Measurements from ENCODE around the gene STX18.
"Not testable (repeated sequence)": the region's sequence is repeated elsewhere in the genome, so short reads cannot be mapped to it uniquely, and the experiment has no call there.

The STX18 gene

GRCh38 chr4:4472344-4472958 lies 69.4 kb downstream of the STX18 start:
- DNase-seq (ENCODE audit: low read depth), result no peak
- TF ChIP-seq CTCF (IDR thresholded peaks at IDR 0.05; ENCODE audit: low read depth, low read length, missing control alignments), result no peak
- H3K4me3 ChIP-seq (ENCODE audit: low read depth, low read length), result no peak overlapping the region

GRCh38 chr4:4471195-4471594 lies 70.7 kb downstream of the STX18 start:
- TF ChIP-seq CTCF (IDR thresholded peaks at IDR 0.05; ENCODE audit: low read depth, low read length, missing control alignments), result no peak
- H3K4me3 ChIP-seq (ENCODE audit: low read depth, low read length), result no peak overlapping the region
- no peak for DNase-seq (ENCODE audit: low read depth)

- no peak for TF ChIP-seq CTCF (IDR thresholded peaks at IDR 0.05; ENCODE audit: low read depth, low read length, missing control alignments)
- H3K4me3 ChIP-seq (ENCODE audit: low read depth, low read length), result no peak overlapping the region
- no peak for DNase-seq (ENCODE audit: low read depth)
Observed at GRCh38 chr4:4470208-4470607, 71.6 kb downstream of the STX18 start.

GRCh38 chr4:4465238-4465637 lies 76.6 kb downstream of the STX18 start:
- H3K4me3 ChIP-seq (ENCODE audit: low read depth, low read length); DNase-seq (ENCODE audit: low read depth): not testable (repeated sequence)

GRCh38 chr4:4462970-4463369 lies 78.9 kb downstream of the STX18 start:
- no peak for TF ChIP-seq CTCF (IDR thresholded peaks at IDR 0.05; ENCODE audit: low read depth, low read length, missing control alignments)
- H3K4me3 ChIP-seq (ENCODE audit: low read depth, low read length), result no peak overlapping the region
- DNase-seq (ENCODE audit: low read depth), result no peak

- TF ChIP-seq CTCF (IDR thresholded peaks at IDR 0.05; ENCODE audit: low read depth, low read length, missing control alignments), result no peak
- DNase-seq (ENCODE audit: low read depth), result no peak
- no peak overlapping the region for H3K4me3 ChIP-seq (ENCODE audit: low read depth, low read length)
Observed at GRCh38 chr4:4461850-4462249, 80.0 kb downstream of the STX18 start.

GRCh38 chr4:4461178-4461577 lies 80.7 kb downstream of the STX18 start:
- no peak for DNase-seq (ENCODE audit: low read depth)
- H3K4me3 ChIP-seq (ENCODE audit: low read depth, low read length), result no peak overlapping the region
- TF ChIP-seq CTCF (IDR thresholded peaks at IDR 0.05; ENCODE audit: low read depth, low read length, missing control alignments), result no peak
